Measurements from ENCODE around the gene DKK1.
"Not testable (repeated sequence)": the region's sequence is repeated elsewhere in the genome, so short reads cannot be mapped to it uniquely, and the experiment has no call there.

Gene DKK1

GRCh38 chr10:52318136-52318701 is 4.1 kb downstream of the DKK1 start:
- no peak for DNase-seq

GRCh38 chr10:52318822-52319464 is 4.9 kb downstream of the DKK1 start:
- no peak for DNase-seq

GRCh38 chr10:52319926-52320325 is 5.8 kb downstream of the DKK1 start:
- no peak for DNase-seq

- no peak for DNase-seq
Measured at GRCh38 chr10:52322323-52322722, 8.2 kb downstream of the DKK1 start.

GRCh38 chr10:52322936-52323335 is 8.9 kb downstream of the DKK1 start:
- DNase-seq, result no peak

GRCh38 chr10:52326382-52326781 is 12.3 kb downstream of the DKK1 start:
- DNase-seq, result no peak

- DNase-seq, result no peak
Measured at GRCh38 chr10:52331638-52332364, 17.7 kb downstream of the DKK1 start.

- no peak for DNase-seq
Measured at GRCh38 chr10:52332815-52333214, 18.7 kb downstream of the DKK1 start.

GRCh38 chr10:52334595-52334994 is 20.5 kb downstream of the DKK1 start:
- no peak for DNase-seq

- DNase-seq, result no peak
Measured at GRCh38 chr10:52335665-52336064, 21.6 kb downstream of the DKK1 start.

- no peak for DNase-seq
Measured at GRCh38 chr10:52337225-52337624, 23.1 kb downstream of the DKK1 start.

- DNase-seq, result no peak
Measured at GRCh38 chr10:52343439-52343838, 29.4 kb downstream of the DKK1 start.

- no peak for DNase-seq
Measured at GRCh38 chr10:52346394-52347326, 32.6 kb downstream of the DKK1 start.

- DNase-seq, result no peak
Measured at GRCh38 chr10:52347327-52347667, 33.2 kb downstream of the DKK1 start.

- no peak for DNase-seq
Measured at GRCh38 chr10:52348037-52348564, 34.0 kb downstream of the DKK1 start.

GRCh38 chr10:52351914-52352330 is 37.8 kb downstream of the DKK1 start:
- no peak for DNase-seq

- no peak for DNase-seq
Measured at GRCh38 chr10:52353205-52353604, 39.1 kb downstream of the DKK1 start.

GRCh38 chr10:52353960-52354394 is 39.9 kb downstream of the DKK1 start:
- DNase-seq, result no peak

- no peak for DNase-seq
Measured at GRCh38 chr10:52357971-52358370, 43.9 kb downstream of the DKK1 start.

GRCh38 chr10:52359441-52359840 is 45.4 kb downstream of the DKK1 start:
- no peak for DNase-seq

- DNase-seq, result not testable (repeated sequence)
Measured at GRCh38 chr10:52365547-52366432, 51.7 kb downstream of the DKK1 start.
